ENCODE measurements around the gene CREM.

DNA sequence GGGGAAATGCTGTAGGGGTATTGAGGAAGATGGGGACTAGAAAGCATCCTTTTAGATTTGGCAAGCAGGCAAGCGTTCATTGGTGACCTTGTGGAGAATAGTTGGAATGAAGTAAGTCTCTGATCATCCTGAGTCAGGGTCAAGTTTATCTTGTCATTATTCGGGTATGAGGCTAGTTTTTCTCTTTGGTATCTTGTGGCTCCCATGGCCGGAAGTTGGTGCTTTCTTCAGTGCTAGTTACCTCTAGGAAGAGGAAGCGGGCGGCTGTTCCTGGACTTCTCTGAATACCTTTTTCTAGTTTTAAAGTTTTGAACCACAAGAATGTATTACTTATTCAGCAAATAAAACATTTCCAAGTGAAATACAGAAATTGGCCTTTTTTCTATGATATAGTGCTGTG, 9.2 kb downstream of the CREM start:
- TF ChIP-seq, protein P1, sequence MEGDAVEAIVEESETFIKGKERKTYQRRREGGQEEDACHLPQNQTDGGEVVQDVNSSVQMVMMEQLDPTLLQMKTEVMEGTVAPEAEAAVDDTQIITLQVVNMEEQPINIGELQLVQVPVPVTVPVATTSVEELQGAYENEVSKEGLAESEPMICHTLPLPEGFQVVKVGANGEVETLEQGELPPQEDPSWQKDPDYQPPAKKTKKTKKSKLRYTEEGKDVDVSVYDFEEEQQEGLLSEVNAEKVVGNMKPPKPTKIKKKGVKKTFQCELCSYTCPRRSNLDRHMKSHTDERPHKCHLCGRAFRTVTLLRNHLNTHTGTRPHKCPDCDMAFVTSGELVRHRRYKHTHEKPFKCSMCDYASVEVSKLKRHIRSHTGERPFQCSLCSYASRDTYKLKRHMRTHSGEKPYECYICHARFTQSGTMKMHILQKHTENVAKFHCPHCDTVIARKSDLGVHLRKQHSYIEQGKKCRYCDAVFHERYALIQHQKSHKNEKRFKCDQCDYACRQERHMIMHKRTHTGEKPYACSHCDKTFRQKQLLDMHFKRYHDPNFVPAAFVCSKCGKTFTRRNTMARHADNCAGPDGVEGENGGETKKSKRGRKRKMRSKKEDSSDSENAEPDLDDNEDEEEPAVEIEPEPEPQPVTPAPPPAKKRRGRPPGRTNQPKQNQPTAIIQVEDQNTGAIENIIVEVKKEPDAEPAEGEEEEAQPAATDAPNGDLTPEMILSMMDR (IDR thresholded peaks at IDR 0.05; ENCODE audit: low read depth, low read length): no peak
- TF ChIP-seq, protein P2, sequence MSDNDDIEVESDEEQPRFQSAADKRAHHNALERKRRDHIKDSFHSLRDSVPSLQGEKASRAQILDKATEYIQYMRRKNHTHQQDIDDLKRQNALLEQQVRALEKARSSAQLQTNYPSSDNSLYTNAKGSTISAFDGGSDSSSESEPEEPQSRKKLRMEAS (IDR thresholded peaks at IDR 0.05; ENCODE audit: low read depth, low read length): no peak

Measured in NB4 (cell line).